GM18951 (cell line): ENCODE measurements around the gene IER3IP1.
A peak's percentile ranks its signal among the peaks of the same experiment; 100 is the strongest.
"Not testable (repeated sequence)": the region's sequence is repeated elsewhere in the genome, so short reads cannot be mapped to it uniquely, and the experiment has no call there.

Experiments used
- POLR2A ChIP-seq: IDR thresholded peaks from 4 replicates; pipeline ENCODE4 v1.6.1; 2011; ENCODE audit warnings: mild to moderate bottlenecking; ENCODE audit not compliant: insufficient read length, insufficient read depth; ENCODE audit errors: extremely low read depth
- in situ Hi-C: fragments of 300-500 bp; cut with MboI; formaldehyde crosslinking; loops from one replicate; pipeline ENCODE4 v1.12.0; 2022; ENCODE audit warnings: low sequenced_read_pairs, mixed read lengths, inconsistent platforms; ENCODE audit not compliant: unreplicated experiment

IER3IP1 gene

DNA sequence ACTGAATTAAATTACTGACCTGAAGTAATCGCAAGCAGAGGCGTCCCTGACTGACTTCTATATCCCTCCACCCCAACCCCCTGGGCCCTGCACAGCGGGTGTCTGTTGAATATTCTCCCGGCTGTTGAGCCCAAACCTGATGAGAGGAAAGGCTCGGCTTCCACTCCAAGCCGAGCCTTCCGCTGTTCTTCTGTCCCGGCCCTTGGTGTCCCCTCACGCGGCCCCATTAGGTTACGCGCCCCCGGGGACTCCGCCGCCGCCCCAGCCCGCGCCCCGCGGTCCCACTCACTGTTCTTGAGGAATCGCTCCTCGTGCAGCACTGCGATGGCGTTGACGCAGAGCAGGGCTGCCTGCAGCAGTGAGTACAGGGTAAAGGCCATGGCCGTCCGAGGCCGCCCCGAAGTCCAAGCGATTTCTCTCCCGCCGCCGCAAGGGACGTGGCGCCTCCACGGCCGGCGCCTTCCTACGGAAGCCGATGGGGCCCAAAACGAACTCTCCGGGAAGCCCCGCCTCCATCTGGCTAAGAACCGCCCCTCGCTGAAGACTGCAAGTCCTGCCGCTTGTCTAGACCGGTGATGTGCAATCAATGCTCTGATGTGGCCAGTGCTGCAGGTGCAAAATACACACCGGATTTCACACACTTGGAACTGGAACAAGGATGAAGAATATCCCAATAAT is at the start of gene IER3IP1:
IER3IP1 (minus strand) TSS at position 467 of the 678 bp plus-strand sequence; CDS start at position 380, 87 bp downstream.
- peak; percentile 81 for TF ChIP-seq POLR2A
- in situ Hi-C loops: no loop called here

- in situ Hi-C loops: loop anchor here (10.0 kb wide), 1 partner anchor 539 kb away; no protein-coding TSS in a partner anchor
- TF ChIP-seq POLR2A: no peak
These were observed 39.5 kb upstream of the IER3IP1 start for GRCh38 chr18:47215554-47216138.

DNA sequence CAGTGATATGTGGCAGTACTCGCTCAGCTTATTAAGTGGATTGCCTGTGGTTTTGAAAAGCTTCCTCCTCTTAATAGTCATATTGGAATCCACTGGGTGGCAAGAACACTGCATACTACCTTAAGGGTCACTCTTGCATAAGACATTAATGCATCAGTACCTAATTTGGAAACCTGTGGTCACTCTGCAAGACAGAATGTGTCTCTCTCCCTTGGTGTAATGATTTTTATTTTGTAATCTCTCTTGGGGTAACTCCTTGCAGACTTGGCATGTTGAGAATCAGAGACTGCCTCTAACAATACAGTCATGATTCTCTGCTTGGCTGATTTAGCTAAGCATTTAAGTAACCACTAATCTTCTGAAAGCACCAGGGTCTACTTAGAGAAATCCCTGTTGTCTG is 33.0 kb upstream of the IER3IP1 start:
- TF ChIP-seq POLR2A: no peak
- in situ Hi-C loops: loop anchor here (10.0 kb wide), 1 partner anchor 104 kb away; no protein-coding TSS in a partner anchor

GRCh38 chr18:47206945-47207637 is 30.9 kb upstream of the IER3IP1 start:
- in situ Hi-C loops: loop anchor here (10.0 kb wide), 1 partner anchor 102 kb away; no protein-coding TSS in a partner anchor
- no peak for TF ChIP-seq POLR2A

DNA sequence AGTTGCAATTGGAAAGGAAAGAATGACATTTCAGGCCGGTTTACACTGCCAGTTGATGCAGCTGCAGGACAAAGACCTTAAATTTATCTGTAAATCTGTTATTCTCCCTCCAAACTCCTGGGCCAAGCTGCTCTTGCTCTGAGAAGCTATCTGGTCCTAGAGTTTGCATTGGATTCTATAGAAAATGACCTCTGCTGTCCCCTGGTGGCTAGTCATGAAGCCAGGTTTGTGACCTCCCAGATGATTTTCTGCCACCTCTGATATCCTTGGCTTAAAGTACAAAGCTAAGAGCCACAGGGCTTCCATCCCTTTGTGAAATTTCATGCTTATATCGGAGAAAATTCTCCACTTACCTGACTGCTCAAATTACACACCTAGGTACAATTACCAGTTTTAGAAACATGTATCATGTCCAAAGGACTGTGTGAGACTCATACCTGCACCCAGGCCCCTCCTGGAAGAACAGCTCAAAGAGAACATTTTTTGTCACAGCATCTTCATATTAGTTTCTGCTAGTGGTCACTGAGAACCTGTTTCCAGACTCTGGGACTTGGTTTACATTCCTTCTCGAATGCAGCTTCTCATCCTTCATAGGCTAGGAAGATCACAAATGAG is 28.9 kb upstream of the IER3IP1 start:
- in situ Hi-C loops: loop anchor here (10.0 kb wide), 1 partner anchor 100 kb away; no protein-coding TSS in a partner anchor
- TF ChIP-seq POLR2A: no peak

- in situ Hi-C loops: loop anchor here (10.0 kb wide), 1 partner anchor 99 kb away; no protein-coding TSS in a partner anchor
These were observed 27.7 kb upstream of the IER3IP1 start for GRCh38 chr18:47203626-47204464.

GRCh38 chr18:47195961-47196360 is 19.8 kb upstream of the IER3IP1 start:
- in situ Hi-C loops: not testable (repeated sequence)

More at GRCh38 chr18:47203626-47204464, 27.7 kb upstream of the IER3IP1 start:
- no peak for TF ChIP-seq POLR2A

GRCh38 chr18:47191961-47192360 is 15.8 kb upstream of the IER3IP1 start:
- no peak for TF ChIP-seq POLR2A
- in situ Hi-C loops: no loop called here

GRCh38 chr18:47187721-47188120 is 11.6 kb upstream of the IER3IP1 start:
- in situ Hi-C loops: no loop called here
- TF ChIP-seq POLR2A: no peak

DNA sequence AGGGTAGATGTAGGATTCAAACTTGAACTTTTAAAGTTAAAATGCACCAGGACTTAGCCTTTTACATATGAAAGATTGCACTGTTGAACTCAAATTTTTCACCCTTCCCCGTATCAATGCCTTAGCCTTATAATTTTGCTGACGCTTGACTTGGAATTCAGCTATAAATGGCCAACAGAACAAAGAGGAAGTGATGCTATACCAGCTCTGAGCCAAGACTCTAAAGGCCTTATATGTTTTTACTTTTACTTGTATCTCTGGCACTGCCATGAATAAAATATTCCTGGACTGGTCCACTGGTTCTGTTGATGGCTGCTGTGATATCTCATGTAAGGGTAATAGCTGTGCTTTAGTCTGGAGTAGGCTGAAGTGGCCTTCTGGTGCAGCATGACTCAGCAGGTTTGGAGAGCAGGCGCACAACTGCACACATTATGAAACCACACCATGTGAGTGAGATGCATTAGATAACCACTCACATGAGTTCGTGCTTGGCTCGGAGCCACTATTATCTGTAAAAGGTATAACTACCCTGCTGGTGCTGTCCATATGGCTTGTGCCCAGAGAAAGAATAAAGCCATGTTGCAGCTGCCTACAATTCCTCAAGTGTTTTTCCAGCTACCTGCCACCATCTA is 8.4 kb upstream of the IER3IP1 start:
- no peak for TF ChIP-seq POLR2A
- in situ Hi-C loops: no loop called here

GRCh38 chr18:47182156-47182555 is 6.0 kb upstream of the IER3IP1 start:
- in situ Hi-C loops: not testable (repeated sequence)

DNA sequence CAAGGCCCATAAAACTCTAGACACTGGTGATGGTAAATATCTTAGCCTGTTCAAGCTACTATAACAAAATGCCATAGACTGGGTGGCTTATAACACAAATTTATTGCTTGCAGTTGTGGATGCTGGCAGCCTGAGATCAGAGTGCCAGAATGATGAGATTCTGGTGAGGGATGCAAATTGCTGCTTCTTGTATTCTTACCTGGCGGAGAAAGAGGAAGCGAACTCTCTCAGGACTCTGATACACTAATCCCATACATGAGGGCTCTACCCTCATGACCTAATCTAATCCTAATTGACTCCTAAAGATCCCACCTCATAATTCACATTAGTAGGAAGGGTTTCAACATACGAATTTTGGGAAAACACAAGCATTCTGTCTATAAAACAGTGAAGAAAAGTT is 4.6 kb upstream of the IER3IP1 start:
- in situ Hi-C loops: no loop called here
- TF ChIP-seq POLR2A: no peak

GRCh38 chr18:47179520-47179919 is 3.4 kb upstream of the IER3IP1 start:
- in situ Hi-C loops: no loop called here
- TF ChIP-seq POLR2A: no peak
